ENCODE measurements around the gene CEACAM7. TPM values are rescaled to one million over a fixed set of nuclear protein-coding genes. Genes with fewer than 3 reads are reported as not detected.

CEACAM7 gene
- total RNA-seq, 1 experiment from 2014 or later, result not detected

- no peak overlapping the region for H3K56ac ChIP-seq (ENCODE audit: insufficient read length, low read depth, low read length)
- no peaks in the 10 kb centered on the region for H3K79me2 ChIP-seq (ENCODE audit: insufficient read depth, low read length)
- H3K4me1 Mint-ChIP-seq, result no peaks in the 10 kb centered on the region
- TF ChIP-seq CTCF (conservative IDR thresholded peaks at IDR 0.05), result no peak
- no peak overlapping the region for H2BK15ac ChIP-seq (ENCODE audit: low read depth, low read length)
- peaks cover 26% of the 10 kb centered on the region for H3K9me3 ChIP-seq (ENCODE audit: control insufficient read depth, low read depth, low read length)
- no peaks in the 10 kb centered on the region for H3K4me1 ChIP-seq (ENCODE audit: insufficient read depth, low read length)
- no peak overlapping the region for H4K5ac ChIP-seq (ENCODE audit: insufficient read length, low read depth, low read length)
- H2BK12ac ChIP-seq (ENCODE audit: insufficient read length, low read depth, low read length), result no peak overlapping the region
- no peak overlapping the region for H2AK5ac ChIP-seq (ENCODE audit: insufficient read length, low read length)
- no peak for DNase-seq
- no peak overlapping the region for H3K4ac ChIP-seq (ENCODE audit: low read depth, low read length)
- H3K27ac ChIP-seq (ENCODE audit: insufficient read length, low read depth, low read length), result no peak overlapping the region
- H3K9ac ChIP-seq (ENCODE audit: extremely low read depth, insufficient read length, low read length), result no peak overlapping the region
- H3T11ph ChIP-seq (ENCODE audit: low read length), result no peak overlapping the region
- H3K4me3 Mint-ChIP-seq, result no peak overlapping the region
- no peak overlapping the region for H3K4me2 ChIP-seq (ENCODE audit: insufficient read depth, insufficient read length, low read length)
- H3K27me3 ChIP-seq (ENCODE audit: insufficient read depth, low read length), result no peaks in the 10 kb centered on the region
- no peak overlapping the region for H4K91ac ChIP-seq (ENCODE audit: insufficient read length, low read depth, low read length)
- H3K9me3 Mint-ChIP-seq, result peaks cover 71 to 87% of the 10 kb centered on the region in 2 experiments
- H3K79me1 ChIP-seq (ENCODE audit: insufficient read depth, low read depth, low read length, poor library complexity, severe bottlenecking), result no peaks in the 10 kb centered on the region
- no peak overlapping the region for H2BK120ac ChIP-seq (ENCODE audit: low read depth, low read length, poor library complexity, severe bottlenecking)
- H3K14ac ChIP-seq (ENCODE audit: insufficient read depth, low read length), result no peak overlapping the region
- no peak overlapping the region for H2AFZ ChIP-seq (ENCODE audit: low read length)
- H2BK5ac ChIP-seq (ENCODE audit: insufficient read length, low read length), result no peak overlapping the region
- H4K8ac ChIP-seq (replicated peaks; ENCODE audit: insufficient read length, low read depth, low read length), result no peak overlapping the region
- no CpG with 5 or more reads among the region's 5 CpGs for WGBS (ENCODE audit: extremely low coverage, insufficient read length, low lambda C conversion rate)
- H4K20me1 ChIP-seq (ENCODE audit: control insufficient read depth, insufficient read depth, insufficient read length), result no peaks in the 10 kb centered on the region
- peaks cover 0 to 24% (median 0%) of the 10 kb centered on the region in 3 experiments; a peak in 5 of 7 replicates for H3K36me3 Mint-ChIP-seq (ENCODE audit: insufficient read depth in 1 of 3, low read depth in 3 of 3)
- H3K27me3 Mint-ChIP-seq (ENCODE audit: low read depth), result no peaks in the 10 kb centered on the region; the same call in none of the 2 replicates
- no peaks in the 10 kb centered on the region for H3K23me2 ChIP-seq (ENCODE audit: insufficient read length, low read depth, low read length, poor library complexity, severe bottlenecking)
- no peak overlapping the region for H3K18ac ChIP-seq (ENCODE audit: insufficient read length, low read depth, low read length)
- no peak overlapping the region for H2BK20ac ChIP-seq (ENCODE audit: low read depth, low read length, poor library complexity, severe bottlenecking)
- H3K27ac Mint-ChIP-seq, result no peak overlapping the region
- H3K23ac ChIP-seq (ENCODE audit: insufficient read length, low read depth, low read length), result no peak overlapping the region
Measured at GRCh38 chr19:41726493-41726892, 38.4 kb upstream of the CEACAM7 start.
